Adrenal gland (tissue), 12 donors: ENCODE data around the gene IPPK. TPM values are rescaled to one million over a fixed set of nuclear protein-coding genes. Genes with fewer than 3 reads are reported as not detected.

Experiments
- DNase-seq, 7 donors: peaks; one replicate each; pipeline ENCODE4 v3.0.0-alpha.2; 2019 to 2020
- H3K27ac ChIP-seq, 5 donors: fragments of 200-600 bp; sonication (generic) in 4 of 5; 1 replicate in 3 of 5; 2 replicates in 2 of 5; pipeline versions ENCODE4 v1.5.1 to v1.8.0; 2016 to 2020; ENCODE audit warnings: mild to moderate bottlenecking in 1 of 5
- H3K27me3 ChIP-seq: fragments of 200-600 bp; 2 replicates; pipeline ENCODE4 v1.8.0; 2021
- H3K36me3 ChIP-seq, 2 donors: fragments of 200-600 bp; replicated peaks in 1 of 2; 1 replicate in 1 of 2; 2 replicates in 1 of 2; pipeline versions ENCODE4 v1.5.1 to v1.8.0; 2018 to 2022
- H3K4me1 ChIP-seq, 2 donors: fragments of 200-600 bp; replicated peaks in 1 of 2; 1 replicate in 1 of 2; 2 replicates in 1 of 2; pipeline versions ENCODE4 v1.5.1 to v1.8.0; 2018 to 2021
- H3K4me3 ChIP-seq, 4 donors: fragments of 200-600 bp; sonication (generic) in 3 of 4; one replicate each; pipeline ENCODE4 v1.5.1; 2016 to 2018
- H3K9me3 ChIP-seq, 3 donors: fragments of 200-600 bp; sonication (generic) in 1 of 3; replicated peaks in 1 of 3; 1 replicate in 2 of 3; 2 replicates in 1 of 3; pipeline versions ENCODE4 v1.5.1 to v1.8.0; 2016 to 2021
- POLR2A ChIP-seq, 2 donors: fragments of 450-650 bp; IDR thresholded peaks; one replicate each; pipeline ENCODE4 v1.6.1; 2017; ENCODE audit warnings: antibody characterized with exemption in 2 of 2, mild to moderate bottlenecking in 2 of 2, moderate library complexity in 1 of 2
- WGBS, 4 donors: extraction: QIAGEN DNeasy Blood & Tissue Kit in 2 of 4; methylation state at CpG; one replicate each; pipeline versions ENCODE4 v1.1.5 to v1.1.7; 2013 to 2017; 5-methylcytosine and 5-hydroxymethylcytosine counted together
- intact Hi-C, 2 donors: fragments of 100-400 bp; cut with DNase I; formaldehyde crosslinking; loops; one replicate each; pipeline versions ENCODE4 v1.14.1 to v1.15.0; 2022 to 2023
- polyA plus RNA-seq, 3 donors: library from polyadenylated mRNA; stranded (reverse); fragments of 200-250 nt in 2 of 3; fragments of 350-450 nt in 1 of 3; fragmentation: Illumina TruSeq in 1 of 3; extraction: RNeasy Lipid Tissue Mini Kit (QIAGEN cat#74804) in 1 of 3; gene quantifications; one replicate each; pipeline ENCODE4 v1.2.3, GENCODE V29; 2013 to 2014
- total RNA-seq, 9 donors: library from RNA; depleted of rRNA in 4 of 9; stranded (reverse); fragments of >200 nt in 4 of 9; fragments of 120-200 nt in 1 of 9; fragmentation: NEBNext Ultra II Directional in 1 of 9; extraction: Animal tissue kit (Norgen Biotek cat#: 25700) in 1 of 9; gene quantifications; one replicate each; pipeline versions ENCODE4 v1.1.0 to v1.2.4, GENCODE V29; 2013 to 2023
- TF ChIP-seq, protein P1 (sequence below), 6 experiments: fragments of 450-650 bp in 4 of 6; fragments of 200-600 bp in 2 of 6; sonication (generic) in 1 of 6; IDR thresholded peaks; 1 replicate in 5 of 6; 2 replicates in 1 of 6; pipeline versions ENCODE4 v1.5.1 to v1.8.0; 2016 to 2021; ENCODE audit warnings: antibody characterized with exemption in 6 of 6, mild to moderate bottlenecking in 2 of 6, moderate library complexity in 1 of 6
- donor health status: healthy with polysubstance abuse.
- donor health status: Bipolar disorder and iron deficiency.
- donor health status: DM: yes; HTN: yes; CAD: no.
- donor health status: DM: no; HTN: no; CAD: no.
- donor health status: DM: no; HTN: no; CAD: no.
- donor health status: DM: yes; HTN: yes; CAD: no.

IPPK gene
- total and polyA plus RNA-seq, 12 donors = 2.9 to 22.2 (median 9.0) TPM

DNA sequence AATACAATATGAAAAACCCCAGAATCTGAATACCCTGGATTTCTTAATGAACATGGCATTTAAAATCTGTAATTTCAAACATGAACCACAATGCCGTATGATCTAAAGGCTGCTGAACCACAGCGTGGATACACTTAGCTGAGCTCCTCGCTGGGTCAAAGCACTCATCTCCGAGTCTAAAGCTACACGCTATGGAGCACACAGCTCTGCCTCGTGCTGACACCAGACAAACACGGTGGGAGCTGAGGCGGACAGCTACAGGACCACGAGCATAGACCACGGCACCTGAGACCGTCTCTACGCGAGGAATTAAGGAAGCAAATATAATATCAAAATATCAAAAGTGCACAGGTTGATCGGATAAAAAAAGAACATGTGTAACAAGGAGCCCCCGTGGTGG, 42.8 kb upstream of the IPPK start:
- TF ChIP-seq, protein P1, sequence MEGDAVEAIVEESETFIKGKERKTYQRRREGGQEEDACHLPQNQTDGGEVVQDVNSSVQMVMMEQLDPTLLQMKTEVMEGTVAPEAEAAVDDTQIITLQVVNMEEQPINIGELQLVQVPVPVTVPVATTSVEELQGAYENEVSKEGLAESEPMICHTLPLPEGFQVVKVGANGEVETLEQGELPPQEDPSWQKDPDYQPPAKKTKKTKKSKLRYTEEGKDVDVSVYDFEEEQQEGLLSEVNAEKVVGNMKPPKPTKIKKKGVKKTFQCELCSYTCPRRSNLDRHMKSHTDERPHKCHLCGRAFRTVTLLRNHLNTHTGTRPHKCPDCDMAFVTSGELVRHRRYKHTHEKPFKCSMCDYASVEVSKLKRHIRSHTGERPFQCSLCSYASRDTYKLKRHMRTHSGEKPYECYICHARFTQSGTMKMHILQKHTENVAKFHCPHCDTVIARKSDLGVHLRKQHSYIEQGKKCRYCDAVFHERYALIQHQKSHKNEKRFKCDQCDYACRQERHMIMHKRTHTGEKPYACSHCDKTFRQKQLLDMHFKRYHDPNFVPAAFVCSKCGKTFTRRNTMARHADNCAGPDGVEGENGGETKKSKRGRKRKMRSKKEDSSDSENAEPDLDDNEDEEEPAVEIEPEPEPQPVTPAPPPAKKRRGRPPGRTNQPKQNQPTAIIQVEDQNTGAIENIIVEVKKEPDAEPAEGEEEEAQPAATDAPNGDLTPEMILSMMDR (IDR thresholded peaks at IDR 0.05) = no peak
- no peak for TF ChIP-seq POLR2A (IDR thresholded peaks at IDR 0.05)
- H3K27ac ChIP-seq = no peak overlapping the region
- H3K4me1 ChIP-seq = no peaks in the 10 kb centered on the region
- H3K9me3 ChIP-seq = no peaks in the 10 kb centered on the region
- peaks cover 0 to 52% of the 10 kb centered on the region in 2 donors for H3K36me3 ChIP-seq
- intact Hi-C loops = loop anchor here (10.0 kb wide), 1 partner anchor 52 kb away; the partner anchor contains the start of gene BICD2 (in 2 of the 2)
- H3K27me3 ChIP-seq = no peaks in the 10 kb centered on the region
- H3K4me3 ChIP-seq = no peak overlapping the region
- DNase-seq = no peak
- 95% methylated on average over 15 of the region's 15 CpGs for WGBS, 4 donors

DNA sequence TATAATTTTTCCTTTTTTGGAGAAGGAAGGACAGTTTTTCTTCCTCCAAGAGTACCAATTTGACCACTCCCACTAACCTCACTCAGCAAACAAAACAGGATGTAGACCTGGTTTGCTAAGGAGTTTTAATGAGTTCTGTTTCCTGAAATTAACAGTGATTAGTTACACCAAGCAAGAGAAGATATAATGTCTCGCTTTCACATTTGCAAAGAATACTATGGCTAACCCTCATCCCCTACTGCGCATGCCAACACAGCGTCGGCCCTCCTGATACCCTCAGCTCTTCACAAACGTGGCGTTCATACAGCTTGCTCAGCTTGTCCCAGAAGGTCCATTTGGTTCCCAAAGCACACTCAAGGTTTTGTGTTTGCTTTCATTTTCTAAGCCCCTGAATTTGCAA, 41.9 kb upstream of the IPPK start:
- TF ChIP-seq POLR2A (IDR thresholded peaks at IDR 0.05) = no peak
- TF ChIP-seq, protein P1 (IDR thresholded peaks at IDR 0.05) = no peak
- no peaks in the 10 kb centered on the region for H3K4me1 ChIP-seq
- WGBS, 4 donors = 48 to 78% (median 65%) methylated on average over 6 of the region's 6 CpGs
- intact Hi-C loops = loop anchor here (10.0 kb wide), 1 partner anchor 53 kb away; the partner anchor contains the start of gene BICD2 (in 2 of the 2)
- H3K9me3 ChIP-seq = no peaks in the 10 kb centered on the region
- no peaks in the 10 kb centered on the region for H3K27me3 ChIP-seq
- H3K4me3 ChIP-seq = no peak overlapping the region
- H3K36me3 ChIP-seq = peaks cover 0 to 42% of the 10 kb centered on the region in 2 donors
- no peak overlapping the region for H3K27ac ChIP-seq
- DNase-seq = no peak

DNA sequence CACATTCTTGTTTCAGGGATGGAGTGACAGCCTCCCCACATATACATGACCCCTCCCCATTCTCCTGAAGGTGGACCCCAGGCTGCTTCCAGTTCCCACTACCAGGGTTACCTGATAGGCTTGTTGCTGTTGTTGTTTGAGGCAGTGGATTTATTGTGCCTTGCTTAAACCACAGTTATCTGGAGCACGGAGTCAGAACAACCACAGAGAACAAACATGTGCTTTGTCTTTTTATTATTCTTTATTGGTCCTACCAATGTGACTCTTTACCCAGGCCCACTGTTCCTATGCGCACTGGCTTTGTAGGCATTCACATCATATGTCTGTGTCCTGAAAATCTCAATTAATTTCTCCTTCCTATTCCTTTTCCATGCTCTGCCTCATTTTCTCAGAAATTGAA, 41.2 kb upstream of the IPPK start:
- Histone ChIP-seq H3K4me3 (no peak overlapping the region), H3K36me3 (peaks cover 0 to 41% of the 10 kb centered on the region in 2 donors), H3K9me3 (no peaks in the 10 kb centered on the region), H3K4me1 (no peaks in the 10 kb centered on the region), H3K27me3 (no peaks in the 10 kb centered on the region), H3K27ac (no peak overlapping the region)
- DNase-seq = no peak
- TF ChIP-seq, protein P1 (IDR thresholded peaks at IDR 0.05) = no peak
- 33 to 96% (median 64%) methylated on average over 2 of the region's 2 CpGs for WGBS, 4 donors
- intact Hi-C loops = loop anchor here (10.0 kb wide), 1 partner anchor 54 kb away; the partner anchor contains the start of gene BICD2 (in 2 of the 2)

DNA sequence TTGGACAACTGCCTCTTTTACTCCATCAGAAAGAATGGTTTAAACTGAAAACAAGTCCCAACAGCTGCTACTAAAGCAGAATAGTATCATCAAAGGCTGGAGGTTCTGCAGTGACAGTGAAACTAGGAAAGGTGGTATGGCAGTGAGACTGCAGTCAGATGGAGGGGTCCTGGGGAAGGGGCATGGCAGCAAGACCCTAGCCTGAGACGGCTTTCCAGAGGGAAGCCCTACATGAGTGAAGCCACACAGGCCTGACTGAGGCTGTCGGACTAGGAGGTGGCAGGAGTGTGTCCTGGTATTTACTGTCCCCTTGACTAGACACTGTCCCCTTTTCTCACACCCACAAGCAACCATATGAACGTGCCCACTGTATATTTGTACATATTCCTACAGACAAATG, 40.4 kb upstream of the IPPK start:
- TF ChIP-seq POLR2A (IDR thresholded peaks at IDR 0.05) = no peak
- TF ChIP-seq, protein P1 (IDR thresholded peaks at IDR 0.05) = no peak
- Histone ChIP-seq H3K9me3 (no peaks in the 10 kb centered on the region), H3K4me3 (no peak overlapping the region), H3K27me3 (no peaks in the 10 kb centered on the region), H3K27ac (no peak overlapping the region), H3K4me1 (no peaks in the 10 kb centered on the region), H3K36me3 (peaks cover 0 to 33% of the 10 kb centered on the region in 2 donors)
- WGBS, 4 donors = 81 to 94% (median 90%) methylated on average over 3 of the region's 3 CpGs
- DNase-seq = no peak
- intact Hi-C loops = loop anchor here (10.0 kb wide), 1 partner anchor 54 kb away; the partner anchor contains the start of gene BICD2 (in 2 of the 2)
